ENCODE data around the gene ADGRL1.

DNA sequence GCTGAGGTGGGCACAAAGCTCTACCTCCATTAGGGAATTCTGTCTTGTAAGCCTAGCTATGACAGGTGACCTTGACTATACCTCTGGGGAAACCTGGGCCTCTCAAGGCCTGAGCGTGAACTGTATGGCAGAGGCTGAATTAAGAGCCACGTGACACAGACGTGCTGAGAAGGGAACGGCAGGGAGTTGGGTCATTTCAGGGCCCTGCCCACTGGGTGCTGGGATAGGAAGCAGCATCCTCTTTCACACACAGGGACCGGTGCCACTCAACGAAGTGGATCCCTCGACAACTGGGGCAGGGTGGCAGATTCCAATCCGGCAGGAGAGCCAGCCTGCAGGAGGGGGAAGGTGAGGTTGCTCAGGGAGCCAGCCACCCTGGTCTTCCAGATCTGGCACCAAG, 78.8 kb downstream of the ADGRL1 start:
- TF ChIP-seq CBX5 (IDR thresholded peaks at IDR 0.05; ENCODE audit: low read depth, low read length) (no peak), POLR2A (IDR thresholded peaks at IDR 0.05; ENCODE audit: control extremely low read depth in 1 of 2, low read depth in 2 of 2, low read length in 2 of 2) (no peak), SAP30 (IDR thresholded peaks at IDR 0.05; ENCODE audit: insufficient read depth, insufficient replicate concordance, low read length) (no peak), PHF8 (conservative IDR thresholded peaks at IDR 0.05; ENCODE audit: low read depth, low read length) (no peak), EZH2 (IDR thresholded peaks at IDR 0.05; ENCODE audit: low read depth, low read length, severe bottlenecking) (no peak), RAD21 (IDR thresholded peaks at IDR 0.05 in 1 of 2, conservative IDR thresholded peaks at IDR 0.05 in 1 of 2; ENCODE audit: low read depth in 2 of 2, low read length in 2 of 2) (no peak), TAF1 (IDR thresholded peaks at IDR 0.05; ENCODE audit: low read depth, low read length) (no peak), JUND (IDR thresholded peaks at IDR 0.05; ENCODE audit: low read length) (no peak), MAFK (IDR thresholded peaks at IDR 0.05; ENCODE audit: low read depth, low read length) (no peak), TBP (IDR thresholded peaks at IDR 0.05; ENCODE audit: low read depth, low read length) (no peak), RNF2 (IDR thresholded peaks at IDR 0.05; ENCODE audit: borderline replicate concordance, low read depth, low read length, missing control alignments, poor library complexity, severe bottlenecking) (no peak)
- TF ChIP-seq, protein P1, sequence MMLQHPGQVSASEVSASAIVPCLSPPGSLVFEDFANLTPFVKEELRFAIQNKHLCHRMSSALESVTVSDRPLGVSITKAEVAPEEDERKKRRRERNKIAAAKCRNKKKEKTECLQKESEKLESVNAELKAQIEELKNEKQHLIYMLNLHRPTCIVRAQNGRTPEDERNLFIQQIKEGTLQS (IDR thresholded peaks at IDR 0.05; ENCODE audit: insufficient read depth, low read depth, low read length): no peak
- TF ChIP-seq, protein P2, sequence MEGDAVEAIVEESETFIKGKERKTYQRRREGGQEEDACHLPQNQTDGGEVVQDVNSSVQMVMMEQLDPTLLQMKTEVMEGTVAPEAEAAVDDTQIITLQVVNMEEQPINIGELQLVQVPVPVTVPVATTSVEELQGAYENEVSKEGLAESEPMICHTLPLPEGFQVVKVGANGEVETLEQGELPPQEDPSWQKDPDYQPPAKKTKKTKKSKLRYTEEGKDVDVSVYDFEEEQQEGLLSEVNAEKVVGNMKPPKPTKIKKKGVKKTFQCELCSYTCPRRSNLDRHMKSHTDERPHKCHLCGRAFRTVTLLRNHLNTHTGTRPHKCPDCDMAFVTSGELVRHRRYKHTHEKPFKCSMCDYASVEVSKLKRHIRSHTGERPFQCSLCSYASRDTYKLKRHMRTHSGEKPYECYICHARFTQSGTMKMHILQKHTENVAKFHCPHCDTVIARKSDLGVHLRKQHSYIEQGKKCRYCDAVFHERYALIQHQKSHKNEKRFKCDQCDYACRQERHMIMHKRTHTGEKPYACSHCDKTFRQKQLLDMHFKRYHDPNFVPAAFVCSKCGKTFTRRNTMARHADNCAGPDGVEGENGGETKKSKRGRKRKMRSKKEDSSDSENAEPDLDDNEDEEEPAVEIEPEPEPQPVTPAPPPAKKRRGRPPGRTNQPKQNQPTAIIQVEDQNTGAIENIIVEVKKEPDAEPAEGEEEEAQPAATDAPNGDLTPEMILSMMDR (IDR thresholded peaks at IDR 0.05; ENCODE audit: control extremely low read depth in 1 of 3, insufficient read depth in 1 of 3, low read depth in 1 of 3, low read length in 3 of 3): no peak
- TF ChIP-seq, protein P3, sequence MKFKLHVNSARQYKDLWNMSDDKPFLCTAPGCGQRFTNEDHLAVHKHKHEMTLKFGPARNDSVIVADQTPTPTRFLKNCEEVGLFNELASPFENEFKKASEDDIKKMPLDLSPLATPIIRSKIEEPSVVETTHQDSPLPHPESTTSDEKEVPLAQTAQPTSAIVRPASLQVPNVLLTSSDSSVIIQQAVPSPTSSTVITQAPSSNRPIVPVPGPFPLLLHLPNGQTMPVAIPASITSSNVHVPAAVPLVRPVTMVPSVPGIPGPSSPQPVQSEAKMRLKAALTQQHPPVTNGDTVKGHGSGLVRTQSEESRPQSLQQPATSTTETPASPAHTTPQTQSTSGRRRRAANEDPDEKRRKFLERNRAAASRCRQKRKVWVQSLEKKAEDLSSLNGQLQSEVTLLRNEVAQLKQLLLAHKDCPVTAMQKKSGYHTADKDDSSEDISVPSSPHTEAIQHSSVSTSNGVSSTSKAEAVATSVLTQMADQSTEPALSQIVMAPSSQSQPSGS (IDR thresholded peaks at IDR 0.05; ENCODE audit: low read length): no peak
